K562 (cell line): ENCODE measurements around the gene ZBTB44. TPM values are rescaled to one million over a fixed set of nuclear protein-coding genes. Genes with fewer than 3 reads are reported as not detected.

Experiments used
- ARID4B ChIP-seq: sonication (generic); formaldehyde crosslinking; IDR thresholded peaks from 2 replicates; pipeline ENCODE4 v1.8.0; 2022; ENCODE audit warnings: mild to moderate bottlenecking, missing genetic modification reagents
- CBX8 ChIP-seq: fragments of 200-600 bp; sonication (generic); IDR thresholded peaks from 2 replicates; pipeline ENCODE4 v1.6.1; 2012; ENCODE audit warnings: borderline replicate concordance, mixed run types, low read depth, mild to moderate bottlenecking, moderate library complexity, mixed read lengths, low read length, control low read depth, inconsistent platforms; ENCODE audit not compliant: poor library complexity, severe bottlenecking; ENCODE audit errors: extremely low read depth
- EP300 ChIP-seq: IDR thresholded peaks from 2 replicates; pipeline ENCODE4 v1.6.1; 2012; ENCODE audit warnings: low read length, improper control_type of control experiment
- GATAD2A ChIP-seq: fragments of 450-650 bp; IDR thresholded peaks from 2 replicates; pipeline ENCODE4 v1.6.1; 2017
- HLTF ChIP-seq: fragments of 450-650 bp; IDR thresholded peaks from 2 replicates; pipeline ENCODE4 v1.6.1; 2016
- HNRNPK ChIP-seq: fragments of 200-400 bp; formaldehyde crosslinking; IDR thresholded peaks from one replicate; pipeline ENCODE4 v1.6.1; 2018; ENCODE audit warnings: mild to moderate bottlenecking, low read depth, low read length; ENCODE audit not compliant: poor library complexity, severe bottlenecking
- TAF9B ChIP-seq: fragments of 450-650 bp; IDR thresholded peaks from 2 replicates; pipeline ENCODE4 v1.6.1; 2018; ENCODE audit warnings: mild to moderate bottlenecking; ENCODE audit not compliant: partially characterized antibody
- TBP ChIP-seq: optimal IDR thresholded peaks from 2 replicates; pipeline ENCODE3; 2011; ENCODE audit warnings: low read depth, low read length, improper control_type of control experiment
- XRCC5 ChIP-seq: fragments of 200-400 bp; formaldehyde crosslinking; IDR thresholded peaks from 2 replicates; pipeline ENCODE4 v1.6.1; 2017; ENCODE audit warnings: low read depth, mild to moderate bottlenecking, low read length
- ZBTB17 ChIP-seq: fragments of 450-650 bp; formaldehyde crosslinking; IDR thresholded peaks from 2 replicates; pipeline ENCODE4 v1.4.0; 2020; ENCODE audit warnings: mild to moderate bottlenecking
- ZNF140 ChIP-seq: fragments of 250-450 bp; sonication (Bioruptor Pico); IDR thresholded peaks from 2 replicates; pipeline ENCODE4 v1.8.0; 2021; ENCODE audit warnings: moderate library complexity, mild to moderate bottlenecking, inconsistent platforms
- ZNF445 ChIP-seq: fragments of 250-450 bp; sonication (Bioruptor Pico); IDR thresholded peaks from 2 replicates; pipeline ENCODE4 v1.4.0; 2020; ENCODE audit warnings: low read depth, mild to moderate bottlenecking, moderate library complexity
- polyA plus RNA-seq, 8 experiments: library from polyadenylated mRNA; depleted of rRNA in 4 of 8; stranded (reverse) in 5 of 8; unstranded in 3 of 8; fragments of >200 nt; fragmentation: Nextera tagmentation in 2 of 8; fragmentation: Illumina TruSeq in 1 of 8; extraction: Ambion mirVana in 2 of 8; extraction: Trizol in 1 of 8; gene quantifications; 2 replicates each; pipeline versions ENCODE4 v1.2.1 to v1.2.3, GENCODE V29; 2011 to 2014; ENCODE audit warnings: inconsistent platforms in 1 of 8, missing spikeins in 1 of 8
- total RNA-seq, 7 experiments: library from RNA; depleted of rRNA in 6 of 7; stranded (reverse); fragments of >200 nt in 6 of 7; fragmentation: Illumina TruSeq in 2 of 7; extraction: Trizol in 2 of 7; gene quantifications; 2 replicates each; pipeline versions ENCODE4 v1.2.1 to v1.2.3, GENCODE V29; 2011 to 2021; ENCODE audit warnings: low replicate concordance in 1 of 7
- TF ChIP-seq, protein P1 (sequence below), 2 experiments: IDR thresholded peaks; 2 replicates each; pipeline ENCODE4 v1.6.1; 2011; ENCODE audit warnings: borderline replicate concordance in 1 of 2, control low read depth in 1 of 2, low read depth in 1 of 2, low read length in 1 of 2, mild to moderate bottlenecking in 1 of 2, mixed read lengths in 1 of 2, moderate library complexity in 1 of 2; ENCODE audit not compliant: insufficient read depth in 1 of 2, insufficient read length in 1 of 2, poor library complexity in 1 of 2, severe bottlenecking in 1 of 2; ENCODE audit errors: extremely low read depth in 1 of 2
- TF ChIP-seq, protein P2 (sequence below), 3 experiments: IDR thresholded peaks in 2 of 3; conservative IDR thresholded peaks in 1 of 3; 2 replicates each; pipeline ENCODE4 v1.5.1; 2011 to 2012; ENCODE audit warnings: low read length in 3 of 3, mild to moderate bottlenecking in 3 of 3, control low read depth in 2 of 3, improper control_type of control experiment in 1 of 3, inconsistent platforms in 1 of 3, low read depth in 1 of 3, mixed read lengths in 1 of 3, moderate library complexity in 1 of 3; ENCODE audit not compliant: insufficient read depth in 2 of 3
- TF ChIP-seq, protein P3 (sequence below): fragments of 150-350 bp; IDR thresholded peaks from 2 replicates; pipeline ENCODE4 v1.6.1; 2014; ENCODE audit warnings: low read depth, mild to moderate bottlenecking, low read length, borderline replicate concordance

ZBTB44 gene
- total and polyA plus RNA-seq, 9 of the 15 experiments (the other 6 are each of a cell fraction or from before 2014, with no cell fraction given) = 4.7 to 27.1 (median 17.3) TPM

GRCh38 chr11:130314750-130315285 is at the start of gene ZBTB44 (continued):
- TF ChIP-seq, protein P1, sequence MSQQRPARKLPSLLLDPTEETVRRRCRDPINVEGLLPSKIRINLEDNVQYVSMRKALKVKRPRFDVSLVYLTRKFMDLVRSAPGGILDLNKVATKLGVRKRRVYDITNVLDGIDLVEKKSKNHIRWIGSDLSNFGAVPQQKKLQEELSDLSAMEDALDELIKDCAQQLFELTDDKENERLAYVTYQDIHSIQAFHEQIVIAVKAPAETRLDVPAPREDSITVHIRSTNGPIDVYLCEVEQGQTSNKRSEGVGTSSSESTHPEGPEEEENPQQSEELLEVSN (IDR thresholded peaks at IDR 0.05; ENCODE audit: borderline replicate concordance in 1 of 2, extremely low read depth in 1 of 2, insufficient read depth in 1 of 2, insufficient read length in 1 of 2, low read depth in 1 of 2, low read length in 1 of 2, poor library complexity in 1 of 2, severe bottlenecking in 1 of 2) = peak; percentile 29 to 58
- TF ChIP-seq ZBTB17 (CRISPR knock-in tag) = no peak
- peak; percentile 44 for TF ChIP-seq TBP
- no peak for TF ChIP-seq TAF9B
- no peak for TF ChIP-seq EP300
- TF ChIP-seq ARID4B = no peak
- peak; percentile 73 for TF ChIP-seq HNRNPK
- no peak for TF ChIP-seq ZNF140 (CRISPR knock-in tag)
- TF ChIP-seq CBX8 = no peak
- TF ChIP-seq XRCC5 = no peak
- TF ChIP-seq HLTF = no peak
- no peak for TF ChIP-seq ZNF445 (CRISPR knock-in tag)
- TF ChIP-seq GATAD2A = no peak
- TF ChIP-seq, protein P2, sequence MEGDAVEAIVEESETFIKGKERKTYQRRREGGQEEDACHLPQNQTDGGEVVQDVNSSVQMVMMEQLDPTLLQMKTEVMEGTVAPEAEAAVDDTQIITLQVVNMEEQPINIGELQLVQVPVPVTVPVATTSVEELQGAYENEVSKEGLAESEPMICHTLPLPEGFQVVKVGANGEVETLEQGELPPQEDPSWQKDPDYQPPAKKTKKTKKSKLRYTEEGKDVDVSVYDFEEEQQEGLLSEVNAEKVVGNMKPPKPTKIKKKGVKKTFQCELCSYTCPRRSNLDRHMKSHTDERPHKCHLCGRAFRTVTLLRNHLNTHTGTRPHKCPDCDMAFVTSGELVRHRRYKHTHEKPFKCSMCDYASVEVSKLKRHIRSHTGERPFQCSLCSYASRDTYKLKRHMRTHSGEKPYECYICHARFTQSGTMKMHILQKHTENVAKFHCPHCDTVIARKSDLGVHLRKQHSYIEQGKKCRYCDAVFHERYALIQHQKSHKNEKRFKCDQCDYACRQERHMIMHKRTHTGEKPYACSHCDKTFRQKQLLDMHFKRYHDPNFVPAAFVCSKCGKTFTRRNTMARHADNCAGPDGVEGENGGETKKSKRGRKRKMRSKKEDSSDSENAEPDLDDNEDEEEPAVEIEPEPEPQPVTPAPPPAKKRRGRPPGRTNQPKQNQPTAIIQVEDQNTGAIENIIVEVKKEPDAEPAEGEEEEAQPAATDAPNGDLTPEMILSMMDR (IDR thresholded peaks at IDR 0.05 in 2 of 3, conservative IDR thresholded peaks at IDR 0.05 in 1 of 3; ENCODE audit: insufficient read depth in 2 of 3, low read depth in 1 of 3, low read length in 3 of 3) = no peak
- TF ChIP-seq, protein P3, sequence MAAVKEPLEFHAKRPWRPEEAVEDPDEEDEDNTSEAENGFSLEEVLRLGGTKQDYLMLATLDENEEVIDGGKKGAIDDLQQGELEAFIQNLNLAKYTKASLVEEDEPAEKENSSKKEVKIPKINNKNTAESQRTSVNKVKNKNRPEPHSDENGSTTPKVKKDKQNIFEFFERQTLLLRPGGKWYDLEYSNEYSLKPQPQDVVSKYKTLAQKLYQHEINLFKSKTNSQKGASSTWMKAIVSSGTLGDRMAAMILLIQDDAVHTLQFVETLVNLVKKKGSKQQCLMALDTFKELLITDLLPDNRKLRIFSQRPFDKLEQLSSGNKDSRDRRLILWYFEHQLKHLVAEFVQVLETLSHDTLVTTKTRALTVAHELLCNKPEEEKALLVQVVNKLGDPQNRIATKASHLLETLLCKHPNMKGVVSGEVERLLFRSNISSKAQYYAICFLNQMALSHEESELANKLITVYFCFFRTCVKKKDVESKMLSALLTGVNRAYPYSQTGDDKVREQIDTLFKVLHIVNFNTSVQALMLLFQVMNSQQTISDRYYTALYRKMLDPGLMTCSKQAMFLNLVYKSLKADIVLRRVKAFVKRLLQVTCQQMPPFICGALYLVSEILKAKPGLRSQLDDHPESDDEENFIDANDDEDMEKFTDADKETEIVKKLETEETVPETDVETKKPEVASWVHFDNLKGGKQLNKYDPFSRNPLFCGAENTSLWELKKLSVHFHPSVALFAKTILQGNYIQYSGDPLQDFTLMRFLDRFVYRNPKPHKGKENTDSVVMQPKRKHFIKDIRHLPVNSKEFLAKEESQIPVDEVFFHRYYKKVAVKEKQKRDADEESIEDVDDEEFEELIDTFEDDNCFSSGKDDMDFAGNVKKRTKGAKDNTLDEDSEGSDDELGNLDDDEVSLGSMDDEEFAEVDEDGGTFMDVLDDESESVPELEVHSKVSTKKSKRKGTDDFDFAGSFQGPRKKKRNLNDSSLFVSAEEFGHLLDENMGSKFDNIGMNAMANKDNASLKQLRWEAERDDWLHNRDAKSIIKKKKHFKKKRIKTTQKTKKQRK = no peak
